GM23248 (cell line): ENCODE measurements around the gene FBXO42.

ENCODE experiments used
- EZH2 ChIP-seq: fragments of 200-600 bp; sonication (generic); IDR thresholded peaks from 2 replicates; pipeline ENCODE4 v1.6.1; 2018; ENCODE audit warnings: antibody characterized with exemption, mild to moderate bottlenecking; ENCODE audit not compliant: insufficient read depth, poor library complexity, severe bottlenecking
- EZH2phosphoT487 ChIP-seq: fragments of 200-600 bp; sonication (generic); IDR thresholded peaks from 2 replicates; pipeline ENCODE4 v1.6.1; 2018; ENCODE audit warnings: antibody characterized with exemption, moderate library complexity, mild to moderate bottlenecking, low read depth; ENCODE audit not compliant: insufficient read depth

DNA sequence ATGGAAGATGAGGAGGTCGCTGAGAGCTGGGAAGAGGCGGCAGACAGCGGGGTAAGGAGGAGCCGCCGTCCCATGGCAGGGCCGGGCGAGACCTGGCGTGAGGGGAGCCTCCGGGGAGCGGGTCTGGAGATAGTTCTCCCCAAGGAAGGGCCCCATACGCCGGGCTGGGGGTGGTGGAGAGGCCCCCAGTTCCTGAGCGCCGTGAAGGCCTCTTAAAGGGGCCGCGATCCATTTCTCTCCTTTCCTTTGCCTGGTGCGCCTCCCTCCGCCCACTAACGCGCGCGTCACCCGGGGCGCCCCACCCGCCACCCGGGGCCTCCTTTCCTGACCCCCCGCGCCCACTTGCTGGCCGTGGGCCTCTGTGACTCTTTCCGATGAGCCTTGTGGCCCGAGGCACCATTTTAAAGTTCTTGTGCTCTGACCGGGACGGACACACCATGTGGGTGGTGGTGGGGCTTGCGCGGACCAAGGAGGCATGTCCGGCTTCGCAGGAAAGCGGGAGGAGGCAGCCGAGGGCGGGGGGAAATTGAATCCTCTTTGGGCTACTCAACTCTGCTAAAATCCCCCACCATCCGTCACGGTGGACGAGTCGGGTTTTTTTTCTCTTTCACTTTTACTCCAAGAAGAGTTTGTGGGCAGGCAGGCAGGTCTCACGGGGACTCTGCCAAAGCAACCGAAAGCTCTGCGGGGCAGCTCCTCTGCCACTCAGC lies 15.1 kb upstream of the FBXO42 start:
- no peak for TF ChIP-seq EZH2
- no peak for TF ChIP-seq EZH2phosphoT487
